Endothelial cell of umbilical vein (primary cell): ENCODE results near the gene SGCD.

ENCODE experiments used
- CTCF ChIP-seq, 2 donors: IDR thresholded peaks; 1 replicate in 1 of 2; 2 replicates in 1 of 2; pipeline ENCODE4 v1.5.1; 2011; ENCODE audit warnings: low read length in 2 of 2, mild to moderate bottlenecking in 2 of 2, moderate library complexity in 2 of 2, control low read depth in 1 of 2, inconsistent platforms in 1 of 2, low read depth in 1 of 2; ENCODE audit not compliant: insufficient read depth in 1 of 2; ENCODE audit errors: extremely low read depth in 1 of 2
- EZH2 ChIP-seq: IDR thresholded peaks from 2 replicates; pipeline ENCODE4 v1.6.1; 2012; ENCODE audit warnings: borderline replicate concordance, low read depth, mild to moderate bottlenecking, moderate library complexity, low read length, inconsistent platforms; ENCODE audit not compliant: severe bottlenecking

GRCh38 chr5:156427315-156427714 lies 100.4 kb downstream of the SGCD start:
- TF ChIP-seq CTCF (IDR thresholded peaks at IDR 0.05; ENCODE audit: extremely low read depth in 1 of 2, insufficient read depth in 1 of 2, low read depth in 1 of 2, low read length in 2 of 2): no peak
- TF ChIP-seq EZH2: no peak
